AML-193 (cell line): ENCODE data around the gene LARP1.

Experiments
- DNase-seq, 2 experiments: peaks; one replicate each; lab custom pipeline; 2025; lab: John Stamatoyannopoulos, UW

LARP1 gene

GRCh38 chr5:154761046-154761736 lies 6.0 kb downstream of the LARP1 start:
- peak in 1 of 2 experiments; percentile 34 for DNase-seq

GRCh38 chr5:154762261-154762660 lies 7.1 kb downstream of the LARP1 start:
- no peak for DNase-seq

GRCh38 chr5:154762700-154763099 lies 7.5 kb downstream of the LARP1 start:
- no peak for DNase-seq

GRCh38 chr5:154764967-154765366 lies 9.8 kb downstream of the LARP1 start:
- DNase-seq, result no peak

- no peak for DNase-seq
Measured at GRCh38 chr5:154765396-154765925, 10.3 kb downstream of the LARP1 start.

GRCh38 chr5:154766558-154767281 lies 11.5 kb downstream of the LARP1 start:
- no peak for DNase-seq

- no peak for DNase-seq
Measured at GRCh38 chr5:154767576-154767975, 12.4 kb downstream of the LARP1 start.

GRCh38 chr5:154768207-154768606 lies 13.0 kb downstream of the LARP1 start:
- DNase-seq, result no peak

- DNase-seq, result no peak
Measured at GRCh38 chr5:154770111-154770510, 14.9 kb downstream of the LARP1 start.

GRCh38 chr5:154771383-154771901 lies 16.3 kb downstream of the LARP1 start:
- DNase-seq, result no peak

GRCh38 chr5:154773326-154773725 lies 18.1 kb downstream of the LARP1 start:
- DNase-seq, result no peak

- no peak for DNase-seq
Measured at GRCh38 chr5:154776167-154776566, 21.0 kb downstream of the LARP1 start.

- no peak for DNase-seq
Measured at GRCh38 chr5:154778534-154778933, 23.4 kb downstream of the LARP1 start.

- no peak for DNase-seq
Measured at GRCh38 chr5:154779105-154779504, 23.9 kb downstream of the LARP1 start.

- DNase-seq, result no peak
Measured at GRCh38 chr5:154780128-154780527, 25.0 kb downstream of the LARP1 start.

GRCh38 chr5:154782326-154782725 lies 27.1 kb downstream of the LARP1 start:
- DNase-seq, result no peak

- DNase-seq, result no peak
Measured at GRCh38 chr5:154782812-154783592, 27.8 kb downstream of the LARP1 start.

GRCh38 chr5:154783774-154784460 lies 28.7 kb downstream of the LARP1 start:
- DNase-seq, result no peak

- DNase-seq, result no peak
Measured at GRCh38 chr5:154784856-154785255, 29.7 kb downstream of the LARP1 start.

- DNase-seq, result no peak
Measured at GRCh38 chr5:154786414-154786813, 31.2 kb downstream of the LARP1 start.

GRCh38 chr5:154788212-154788611 lies 33.0 kb downstream of the LARP1 start:
- DNase-seq, result no peak

GRCh38 chr5:154791535-154791934 lies 36.4 kb downstream of the LARP1 start:
- no peak for DNase-seq
